HCT116 (cell line): ENCODE measurements around the gene RIF1. TPM values are rescaled to one million over a fixed set of nuclear protein-coding genes. Genes with fewer than 3 reads are reported as not detected.

Source experiments
- ATAC-seq: fragments of 200-7000 bp; cut with Tn5 transposase; 2 replicates; pipeline ENCODE4 v1.9.1; 2020; ENCODE audit warnings: mild to moderate bottlenecking, moderate library complexity
- BruUV-seq: library from RNA; stranded (reverse); fragments of 400-500 nt; replicated peaks from 2 replicates; lab custom pipeline; 2021; lab: Mats Ljungman, UMichigan
- CTCF ChIA-PET: fragments of 300-600 bp; sonication (Branson Sonifier 250); formaldehyde crosslinking; loops from one replicate; lab custom pipeline; 2021; ENCODE audit warnings: antibody characterized with exemption; lab: Charles Lee
- POLR2A ChIA-PET: fragments of 300-600, 350-600 bp; sonication (Branson Sonifier 250); formaldehyde crosslinking; loops from one replicate; lab custom pipeline; 2021; ENCODE audit warnings: antibody characterized with exemption; lab: Charles Lee
- RAD21 ChIA-PET, 2 experiments: fragments of 300-600 bp; sonication (Branson Sonifier 250); formaldehyde crosslinking; loops; one replicate each; lab custom pipeline; 2023; ENCODE audit warnings: low total read pairs in 2 of 2; ENCODE audit not compliant: uncharacterized antibody in 2 of 2, unreplicated experiment in 2 of 2, low non-redundant PET in 1 of 2; lab: Charles Lee
- DNase-seq: peaks from one replicate; pipeline ENCODE4 v3.0.0-alpha.2; 2010; ENCODE audit warnings: low read depth, low spot score
- H2AFZ ChIP-seq: fragments of 200-600 bp; shearing (Covaris generic), sonication (generic); 2 replicates; pipeline ENCODE4 v1.6.1; 2017; ENCODE audit warnings: low read depth, mixed run types, mixed read lengths, antibody characterized with exemption, low read length; ENCODE audit not compliant: poor library complexity, severe bottlenecking
- H3K27ac ChIP-seq: 2 replicates; pipeline ENCODE4 v1.5.1; 2012; ENCODE audit warnings: low read depth, low read length
- H3K27me3 ChIP-seq: fragments of 200-600 bp; sonication (generic); 2 replicates; pipeline ENCODE4 v1.6.1; 2016; ENCODE audit warnings: mixed run types, low read length, mixed read lengths; ENCODE audit not compliant: insufficient read depth
- H3K36me3 ChIP-seq, 2 experiments: fragments of 200-500 bp in 1 of 2; fragments of 200-600 bp in 1 of 2; sonication (Bioruptor generic) in 1 of 2; sonication (generic) in 1 of 2; 2 replicates each; pipeline versions ENCODE4 v1.5.1 to v1.6.1; 2014 to 2016; ENCODE audit warnings: low read length in 2 of 2, inconsistent platforms in 1 of 2, mixed read lengths in 1 of 2, mixed run types in 1 of 2; ENCODE audit not compliant: insufficient read depth in 2 of 2, control insufficient read depth in 1 of 2
- H3K4me1 ChIP-seq, 2 experiments: fragments of 200-600 bp in 1 of 2; sonication (generic) in 1 of 2; 2 replicates each; pipeline versions ENCODE4 v1.5.1 to v1.6.1; 2012 to 2017; ENCODE audit warnings: low read length in 2 of 2, inconsistent platforms in 1 of 2, mild to moderate bottlenecking in 1 of 2, mixed read lengths in 1 of 2, mixed run types in 1 of 2, moderate library complexity in 1 of 2; ENCODE audit not compliant: insufficient read depth in 2 of 2, control insufficient read depth in 1 of 2
- H3K4me2 ChIP-seq: fragments of 200-600 bp; sonication (generic); 2 replicates; pipeline ENCODE4 v1.6.1; 2017; ENCODE audit warnings: mixed run types, low read length, mixed read lengths
- H3K4me3 ChIP-seq, 2 experiments: fragments of 200-600 bp in 1 of 2; sonication (generic) in 1 of 2; replicated peaks in 1 of 2; 2 replicates each; pipeline ENCODE4 v1.5.1; 2011 to 2016; ENCODE audit warnings: low read length in 2 of 2, control low read depth in 1 of 2, low read depth in 1 of 2, mild to moderate bottlenecking in 1 of 2, mixed read lengths in 1 of 2, mixed run types in 1 of 2
- H3K79me2 ChIP-seq: fragments of 200-600 bp; sonication (generic); 2 replicates; pipeline ENCODE4 v1.6.1; 2017; ENCODE audit warnings: mild to moderate bottlenecking, mixed run types, low read length, moderate library complexity, mixed read lengths; ENCODE audit not compliant: insufficient read depth
- H3K9ac ChIP-seq: fragments of 200-600 bp; sonication (generic); 2 replicates; pipeline ENCODE4 v1.6.1; 2016; ENCODE audit warnings: low read length, mixed read lengths
- H3K9me2 ChIP-seq: fragments of 200-600 bp; sonication (generic), shearing (Covaris generic); 2 replicates; pipeline ENCODE4 v1.6.1; 2017; ENCODE audit warnings: mixed run types, mild to moderate bottlenecking, moderate library complexity; ENCODE audit not compliant: insufficient read depth
- H3K9me3 ChIP-seq, 2 experiments: fragments of 200-500 bp in 1 of 2; fragments of 200-600 bp in 1 of 2; sonication (Bioruptor generic) in 1 of 2; sonication (generic) in 1 of 2; 2 replicates each; pipeline ENCODE4 v1.6.1; 2014 to 2017; ENCODE audit warnings: low read length in 2 of 2, mixed read lengths in 2 of 2, inconsistent platforms in 1 of 2, low read depth in 1 of 2, mild to moderate bottlenecking in 1 of 2, mixed run types in 1 of 2, moderate library complexity in 1 of 2; ENCODE audit not compliant: control insufficient read depth in 1 of 2, insufficient read depth in 1 of 2
- H4K20me1 ChIP-seq: fragments of 200-600 bp; sonication (generic), shearing (Covaris generic); 2 replicates; pipeline ENCODE4 v1.6.1; 2017; ENCODE audit warnings: mixed run types, mild to moderate bottlenecking, moderate library complexity; ENCODE audit not compliant: insufficient read depth
- CBX3 ChIP-seq: IDR thresholded peaks from 2 replicates; pipeline ENCODE4 v1.6.1; 2012; ENCODE audit warnings: low read depth
- EGR1 ChIP-seq: IDR thresholded peaks from 2 replicates; pipeline ENCODE4 v1.6.1; 2012; ENCODE audit warnings: low read depth
- ELF1 ChIP-seq: IDR thresholded peaks from 2 replicates; pipeline ENCODE4 v1.6.1; 2012; ENCODE audit warnings: low read depth, borderline replicate concordance
- EZH2 ChIP-seq: fragments of 200-600 bp; sonication (generic); IDR thresholded peaks from 2 replicates; pipeline ENCODE4 v1.6.1; 2017; ENCODE audit warnings: antibody characterized with exemption, mixed run types
- POLR2A ChIP-seq: IDR thresholded peaks from 2 replicates; pipeline ENCODE4 v1.7.0; 2011; ENCODE audit warnings: borderline replicate concordance; ENCODE audit not compliant: insufficient read depth, insufficient read length; ENCODE audit errors: extremely low read depth
- REST ChIP-seq: IDR thresholded peaks from 2 replicates; pipeline ENCODE4 v1.6.1; 2012; ENCODE audit warnings: low read depth
- SIN3A ChIP-seq: IDR thresholded peaks from 2 replicates; pipeline ENCODE4 v1.6.1; 2012; ENCODE audit warnings: low read depth
- TCF7L2 ChIP-seq: IDR thresholded peaks from 2 replicates; pipeline ENCODE4 v1.7.0; 2011; ENCODE audit warnings: borderline replicate concordance, inconsistent platforms; ENCODE audit not compliant: insufficient read depth, insufficient read length; ENCODE audit errors: extremely low read depth
- YY1 ChIP-seq: IDR thresholded peaks from 2 replicates; pipeline ENCODE4 v1.6.1; 2011; ENCODE audit warnings: low read length, low read depth, moderate library complexity, mild to moderate bottlenecking; ENCODE audit not compliant: insufficient replicate concordance; ENCODE audit errors: extremely low read depth
- ZBTB33 ChIP-seq: IDR thresholded peaks from 2 replicates; pipeline ENCODE4 v1.6.1; 2011; ENCODE audit warnings: mild to moderate bottlenecking, low read length, moderate library complexity; ENCODE audit not compliant: insufficient replicate concordance; ENCODE audit errors: extremely low read depth
- intact Hi-C: fragments of 100-400 bp; cut with micrococcal nuclease; formaldehyde crosslinking; loops from 2 replicates; pipeline ENCODE4 v1.10.0; 2022
- total RNA-seq: library from RNA; stranded (reverse); gene quantifications from one replicate; pipeline ENCODE4 v1.2.1, GENCODE V29; 2021; ENCODE audit not compliant: unreplicated experiment
- TF ChIP-seq, protein P1 (sequence below): IDR thresholded peaks from 2 replicates; pipeline ENCODE4 v1.6.1; 2012

RIF1 gene
- total RNA-seq, 1 experiment from 2014 or later = 48.0 TPM

GRCh38 chr2:151484100-151484499, 74.4 kb downstream of the RIF1 start:
- no TSS peak for BruUV-seq
- Histone ChIP-seq H3K27me3 (no peaks in the 10 kb centered on the region), H4K20me1 (peaks cover 13% of the 10 kb centered on the region; the same call in 1 of the 2 replicates), H3K4me3 (no peak overlapping the region), H3K4me2 (no peak overlapping the region), H3K9me2 (no peaks in the 10 kb centered on the region), H3K36me3 (peaks cover 7 to 25% of the 10 kb centered on the region in 2 experiments; a peak in 2 of 4 replicates), H3K9ac (no peak overlapping the region), H2AFZ (no peak overlapping the region), H3K9me3 (no peaks in the 10 kb centered on the region), H3K79me2 (peaks cover 8% of the 10 kb centered on the region; the same call in 1 of the 2 replicates), H3K4me1 (no peaks in the 10 kb centered on the region), H3K27ac (no peak overlapping the region)
- CTCF ChIA-PET = no interaction called here
- RAD21 ChIA-PET = no interaction called here
- intact Hi-C loops = no loop called here
- no peak for TF ChIP-seq EZH2
- TF ChIP-seq YY1 = no peak
- no peak for TF ChIP-seq ELF1
- no peak for TF ChIP-seq EGR1
- ATAC-seq = no peak
- no peak for DNase-seq
- POLR2A ChIA-PET = no interaction called here

DNA sequence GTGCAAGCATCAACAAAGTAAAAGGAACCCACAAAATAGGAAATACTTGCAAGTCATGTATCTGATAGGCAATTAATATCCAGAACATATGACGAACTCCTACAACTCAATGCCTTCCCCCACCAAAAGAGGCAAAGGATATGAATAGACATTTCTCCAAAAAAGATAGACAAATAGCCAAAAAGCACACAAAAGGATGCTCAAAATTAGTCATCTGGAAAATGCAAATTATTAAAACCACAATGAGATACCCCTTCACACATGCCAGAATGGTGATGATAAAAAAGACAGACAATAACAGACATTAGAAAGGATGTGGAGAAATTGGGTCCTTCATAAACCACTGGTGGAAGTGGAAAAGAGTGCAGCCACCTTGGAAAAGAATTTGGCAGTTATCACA, 76.4 kb downstream of the RIF1 start:
- intact Hi-C loops = no loop called here
- ChIA-PET CTCF (no interaction called here), RAD21 (no interaction called here), POLR2A (no interaction called here)
- Histone ChIP-seq H3K9me3 (no peaks in the 10 kb centered on the region), H4K20me1 (peaks cover 10% of the 10 kb centered on the region; the same call in 1 of the 2 replicates), H3K79me2 (peaks cover 7% of the 10 kb centered on the region; the same call in 1 of the 2 replicates), H3K27me3 (no peaks in the 10 kb centered on the region), H2AFZ (no peak overlapping the region), H3K4me1 (no peaks in the 10 kb centered on the region), H3K4me3 (no peak overlapping the region), H3K9ac (no peak overlapping the region), H3K36me3 (peaks cover 7 to 23% of the 10 kb centered on the region in 2 experiments; a peak in 2 of 4 replicates), H3K9me2 (no peaks in the 10 kb centered on the region), H3K27ac (no peak overlapping the region), H3K4me2 (no peak overlapping the region)
- ATAC-seq (no peak), DNase-seq (no peak)
- no TSS peak for BruUV-seq
- TF ChIP-seq EZH2 (no peak), YY1 (no peak), SIN3A (no peak), POLR2A (no peak), REST (no peak), CBX3 (no peak), ZBTB33 (no peak), TCF7L2 (no peak)
- TF ChIP-seq, protein P1, sequence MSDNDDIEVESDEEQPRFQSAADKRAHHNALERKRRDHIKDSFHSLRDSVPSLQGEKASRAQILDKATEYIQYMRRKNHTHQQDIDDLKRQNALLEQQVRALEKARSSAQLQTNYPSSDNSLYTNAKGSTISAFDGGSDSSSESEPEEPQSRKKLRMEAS = no peak
